ENCODE data around the gene ELN. TPM values are rescaled to one million over a fixed set of nuclear protein-coding genes. Genes with fewer than 3 reads are reported as not detected.

Gene ELN
- polyA plus RNA-seq, 4 donors = 63.7 to 549 (median 104) TPM

DNA sequence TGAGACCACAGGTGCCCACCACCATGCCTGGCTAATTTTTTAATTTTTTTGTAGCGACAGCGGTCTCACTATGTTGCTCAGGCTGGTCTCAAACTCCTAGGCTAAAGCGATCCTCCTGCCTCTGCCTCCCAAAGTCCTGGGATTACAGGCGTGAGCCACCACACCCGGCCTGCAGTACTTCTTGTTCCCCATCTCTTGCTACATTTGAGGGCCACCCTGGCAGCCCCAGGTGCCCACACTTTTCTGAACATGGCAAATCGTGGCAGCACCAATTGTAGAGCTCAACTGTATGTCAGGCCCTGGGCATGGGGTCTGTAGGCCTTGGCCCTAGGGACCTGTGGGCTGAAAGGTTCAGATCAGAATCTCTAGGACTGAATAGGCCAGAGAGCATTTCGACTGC is 30.5 kb downstream of the ELN start:
- DNase-seq (ENCODE audit: low read depth in 4 of 4, low spot score in 3 of 4) = no peak

DNA sequence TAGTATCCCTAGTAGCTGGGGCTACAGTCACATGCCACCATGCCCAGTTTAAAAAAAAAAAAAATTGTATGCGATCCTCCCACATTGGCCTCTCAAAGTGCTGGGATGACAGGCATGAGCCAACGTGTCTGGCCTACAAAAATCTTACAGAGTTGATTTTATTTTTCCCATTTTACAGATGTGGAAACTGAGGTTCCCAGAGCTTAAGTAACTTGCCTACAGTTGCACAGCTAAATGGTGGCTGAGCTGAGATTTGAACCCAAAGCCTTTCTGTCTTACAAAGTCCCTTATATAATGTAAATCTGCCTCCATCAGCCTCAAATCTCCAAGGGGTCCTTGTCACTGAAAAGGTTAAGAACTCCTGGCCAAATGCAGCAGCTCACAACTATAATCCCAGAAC is 31.1 kb downstream of the ELN start:
- DNase-seq (ENCODE audit: low read depth in 4 of 4, low spot score in 3 of 4) = no peak

DNA sequence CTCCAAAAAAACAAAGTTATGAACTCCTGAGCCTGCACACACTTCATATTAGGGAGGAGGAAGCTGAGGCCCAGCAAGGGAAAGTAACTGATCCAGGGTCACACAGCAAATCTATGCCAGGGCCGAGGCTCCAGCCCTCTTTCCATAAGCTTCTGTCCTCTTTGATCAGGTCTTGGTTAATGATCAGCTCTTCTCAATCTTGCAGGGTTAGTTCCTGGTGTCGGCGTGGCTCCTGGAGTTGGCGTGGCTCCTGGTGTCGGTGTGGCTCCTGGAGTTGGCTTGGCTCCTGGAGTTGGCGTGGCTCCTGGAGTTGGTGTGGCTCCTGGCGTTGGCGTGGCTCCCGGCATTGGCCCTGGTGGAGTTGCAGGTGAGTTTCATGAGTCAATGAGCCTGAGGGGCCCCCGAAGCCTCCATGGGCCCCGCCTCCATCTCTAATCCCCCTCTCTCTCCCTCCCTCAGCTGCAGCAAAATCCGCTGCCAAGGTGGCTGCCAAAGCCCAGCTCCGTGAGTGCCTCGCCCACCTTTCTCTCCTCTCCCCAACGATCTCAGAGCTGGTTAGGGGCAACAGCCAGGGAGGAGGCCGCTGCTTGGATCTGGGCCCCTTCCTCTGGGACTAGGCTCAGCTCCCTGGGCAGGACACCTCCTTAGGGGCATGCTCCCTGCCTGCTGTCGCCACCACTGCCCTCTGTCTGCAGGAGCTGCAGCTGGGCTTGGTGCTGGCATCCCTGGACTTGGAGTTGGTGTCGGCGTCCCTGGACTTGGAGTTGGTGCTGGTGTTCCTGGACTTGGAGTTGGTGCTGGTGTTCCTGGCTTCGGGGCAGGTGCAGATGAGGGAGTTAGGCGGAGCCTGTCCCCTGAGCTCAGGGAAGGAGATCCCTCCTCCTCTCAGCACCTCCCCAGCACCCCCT is 32.0 kb downstream of the ELN start:
- DNase-seq (ENCODE audit: low read depth in 4 of 4, low spot score in 3 of 4) = no peak

DNA sequence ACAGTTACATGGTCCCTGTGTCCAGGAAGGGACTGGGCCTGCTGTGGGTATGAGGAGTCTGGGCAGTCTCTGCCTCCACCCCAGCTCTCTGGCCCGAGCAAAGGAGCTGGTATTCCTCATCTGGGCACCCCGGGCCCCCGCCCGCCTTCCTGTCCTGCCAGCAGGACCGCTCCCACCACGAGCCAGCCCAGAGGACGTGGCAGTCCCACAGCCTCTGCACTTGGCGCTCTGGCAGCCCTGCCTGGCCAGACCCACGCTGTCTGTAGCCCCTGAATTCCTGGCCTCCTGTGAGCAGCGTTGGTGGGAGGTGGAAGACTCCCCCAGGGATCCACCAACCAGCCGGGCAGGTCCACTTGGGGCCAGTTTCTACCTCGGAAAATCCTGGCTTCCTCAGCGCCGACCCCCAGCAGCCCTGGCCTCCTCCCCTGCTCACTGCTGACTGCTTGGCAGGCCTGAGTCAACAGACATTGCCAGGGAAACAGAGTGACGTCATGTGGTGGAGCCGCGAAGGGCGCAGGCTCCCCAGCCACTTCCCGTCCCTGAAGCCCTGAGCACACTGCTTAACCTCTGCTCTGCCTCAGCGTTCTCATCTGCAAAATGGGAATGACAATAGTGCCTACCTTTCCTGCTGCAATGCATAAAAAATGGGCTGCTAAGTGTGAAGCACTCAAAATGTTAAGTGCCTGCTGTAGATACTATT is 34.0 kb downstream of the ELN start:
- no peak for DNase-seq (ENCODE audit: low read depth in 4 of 4, low spot score in 3 of 4)

DNA sequence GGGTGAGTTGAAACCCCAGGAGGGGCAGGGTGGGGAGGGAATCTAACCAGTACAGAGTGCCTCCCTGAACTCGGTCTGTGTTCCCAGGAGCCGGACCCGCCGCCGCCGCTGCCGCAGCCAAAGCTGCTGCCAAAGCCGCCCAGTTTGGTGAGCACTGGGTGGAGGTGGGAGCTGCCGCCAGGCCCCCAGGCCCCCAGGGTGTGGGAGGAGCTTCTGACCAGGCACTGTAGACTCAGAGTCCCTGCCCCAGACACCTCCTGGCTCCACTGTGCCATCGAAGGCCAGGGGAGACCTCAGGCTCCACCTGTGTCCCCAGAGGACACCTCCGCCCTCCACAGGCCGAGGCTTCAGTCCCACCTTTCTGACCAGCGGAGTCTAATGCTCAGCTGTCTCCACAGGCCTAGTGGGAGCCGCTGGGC is 35.3 kb downstream of the ELN start:
- DNase-seq (ENCODE audit: low read depth in 4 of 4, low spot score in 3 of 4) = no peak

DNA sequence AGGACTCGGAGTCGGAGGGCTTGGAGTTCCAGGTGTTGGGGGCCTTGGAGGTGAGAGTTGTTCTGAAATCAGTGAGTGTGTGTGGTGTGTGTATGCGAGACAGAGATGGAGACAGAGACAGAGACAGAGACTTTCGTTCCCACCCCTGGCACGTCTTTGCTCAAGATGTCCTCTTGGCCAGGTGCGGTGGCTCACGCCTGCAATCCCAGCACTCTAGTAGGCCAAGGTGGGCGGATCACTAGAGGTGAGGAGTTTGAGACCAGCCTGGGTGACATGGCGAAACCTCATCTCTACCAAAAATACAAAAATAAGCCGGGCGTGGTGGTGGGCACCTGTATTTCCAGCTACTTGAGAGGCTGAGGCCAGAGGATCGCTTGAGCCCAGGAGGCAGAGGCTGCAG is 35.7 kb downstream of the ELN start:
- DNase-seq (ENCODE audit: low read depth in 4 of 4, low spot score in 3 of 4) = no peak

DNA sequence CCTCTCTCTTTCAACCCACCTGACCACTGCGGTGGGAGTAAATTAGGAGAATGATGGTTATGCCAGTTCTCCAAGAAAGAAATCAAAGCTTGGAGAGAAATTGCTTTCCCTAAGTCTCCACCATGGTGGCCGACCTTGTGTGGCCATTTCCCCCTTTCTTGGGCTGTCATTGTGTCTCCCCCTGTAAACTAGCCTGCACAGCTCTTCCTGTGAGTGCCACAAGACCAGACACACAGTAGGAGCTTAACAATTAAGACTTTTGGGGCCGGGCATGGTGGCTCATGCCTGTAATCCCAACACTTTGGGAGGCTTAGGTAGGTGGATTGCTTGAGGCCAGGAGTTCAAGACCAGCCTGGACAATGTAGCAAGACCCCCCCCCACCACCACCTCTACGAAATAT is 36.7 kb downstream of the ELN start:
- no peak for DNase-seq (ENCODE audit: low read depth in 4 of 4, low spot score in 3 of 4)

DNA sequence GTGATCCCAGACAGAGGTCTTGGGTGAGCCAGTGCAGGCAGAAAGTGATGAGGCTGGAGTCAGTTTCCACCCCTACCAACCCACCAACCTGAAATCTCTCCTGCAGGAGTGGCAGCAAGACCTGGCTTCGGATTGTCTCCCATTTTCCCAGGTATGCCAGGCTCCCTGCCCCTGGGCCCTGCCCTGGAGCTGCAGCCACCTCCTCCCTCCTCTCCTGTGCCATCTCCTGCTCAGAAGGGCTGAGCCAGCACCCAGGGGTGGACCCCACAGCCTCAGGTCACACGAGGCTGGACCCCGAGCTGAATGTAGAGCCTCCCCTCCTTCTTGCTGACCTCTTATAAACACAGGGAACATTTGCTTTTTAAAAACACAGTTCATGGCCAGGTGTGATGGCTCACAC is 38.7 kb downstream of the ELN start:
- no peak for DNase-seq (ENCODE audit: low read depth in 4 of 4, low spot score in 3 of 4)

DNA sequence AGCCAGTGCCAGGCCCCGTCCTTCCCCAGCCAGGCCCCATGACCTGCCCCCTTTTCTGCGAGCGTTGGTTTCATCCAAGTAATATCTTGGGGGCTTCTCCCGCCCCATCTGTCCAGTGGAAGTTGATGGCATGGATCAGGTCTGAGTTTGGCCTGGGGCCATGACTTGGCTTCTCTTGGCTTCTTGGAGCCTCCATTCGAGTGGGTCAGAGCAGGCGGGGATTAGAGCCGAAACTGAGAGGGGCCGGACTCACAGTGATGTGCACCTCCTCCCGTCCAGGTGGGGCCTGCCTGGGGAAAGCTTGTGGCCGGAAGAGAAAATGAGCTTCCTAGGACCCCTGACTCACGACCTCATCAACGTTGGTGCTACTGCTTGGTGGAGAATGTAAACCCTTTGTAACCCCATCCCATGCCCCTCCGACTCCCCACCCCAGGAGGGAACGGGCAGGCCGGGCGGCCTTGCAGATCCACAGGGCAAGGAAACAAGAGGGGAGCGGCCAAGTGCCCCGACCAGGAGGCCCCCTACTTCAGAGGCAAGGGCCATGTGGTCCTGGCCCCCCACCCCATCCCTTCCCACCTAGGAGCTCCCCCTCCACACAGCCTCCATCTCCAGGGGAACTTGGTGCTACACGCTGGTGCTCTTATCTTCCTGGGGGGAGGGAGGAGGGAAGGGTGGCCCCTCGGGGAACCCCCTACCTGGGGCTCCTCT is 40.6 kb downstream of the ELN start:
- DNase-seq (ENCODE audit: low read depth in 4 of 4, low spot score in 3 of 4) = no peak

DNA sequence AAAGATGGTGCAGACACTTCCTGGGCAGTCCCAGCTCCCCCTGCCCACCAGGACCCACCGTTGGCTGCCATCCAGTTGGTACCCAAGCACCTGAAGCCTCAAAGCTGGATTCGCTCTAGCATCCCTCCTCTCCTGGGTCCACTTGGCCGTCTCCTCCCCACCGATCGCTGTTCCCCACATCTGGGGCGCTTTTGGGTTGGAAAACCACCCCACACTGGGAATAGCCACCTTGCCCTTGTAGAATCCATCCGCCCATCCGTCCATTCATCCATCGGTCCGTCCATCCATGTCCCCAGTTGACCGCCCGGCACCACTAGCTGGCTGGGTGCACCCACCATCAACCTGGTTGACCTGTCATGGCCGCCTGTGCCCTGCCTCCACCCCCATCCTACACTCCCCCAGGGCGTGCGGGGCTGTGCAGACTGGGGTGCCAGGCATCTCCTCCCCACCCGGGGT is 41.1 kb downstream of the ELN start:
- no peak for DNase-seq (ENCODE audit: low read depth in 4 of 4, low spot score in 3 of 4)

DNA sequence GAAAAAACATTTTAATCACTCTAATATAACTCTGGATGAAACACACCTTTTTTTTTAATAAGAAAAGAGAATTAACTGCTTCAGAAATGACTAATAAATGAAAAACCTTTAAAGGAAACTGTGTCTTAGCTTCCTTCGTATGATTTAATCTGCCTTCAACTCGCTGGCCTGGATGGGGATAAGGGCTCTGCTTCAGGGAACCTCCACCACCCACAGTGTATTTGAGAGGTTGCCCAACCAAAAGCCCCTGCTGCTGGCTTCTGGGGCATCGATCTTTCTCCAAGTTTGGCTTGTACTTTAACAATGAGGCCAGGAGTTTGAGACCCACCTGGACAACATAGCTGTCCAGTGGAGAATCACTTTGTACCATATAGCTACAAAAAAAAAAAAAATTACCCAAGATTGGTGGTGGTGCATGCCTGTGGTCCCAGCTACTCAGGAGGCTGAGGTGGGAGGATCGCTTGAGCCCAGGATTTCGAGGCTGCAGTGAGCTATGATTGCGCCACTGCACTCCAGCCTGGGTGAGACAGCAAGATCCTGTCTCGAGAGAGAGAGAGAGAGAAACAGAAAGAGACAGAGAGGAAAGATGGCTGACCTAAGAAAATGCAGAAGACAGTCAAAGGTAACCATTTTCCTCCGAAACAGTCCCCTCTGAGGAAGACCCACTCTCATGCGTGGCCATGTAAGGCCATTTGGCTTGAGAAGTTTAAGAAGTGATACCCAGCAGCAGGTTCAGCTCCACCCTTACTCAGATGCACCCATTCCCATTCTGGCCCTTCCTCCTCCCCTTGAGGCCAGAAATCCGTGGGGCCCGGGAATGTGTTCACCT is 42.0 kb downstream of the ELN start:
- no peak for DNase-seq (ENCODE audit: low read depth in 4 of 4, low spot score in 3 of 4)

DNA sequence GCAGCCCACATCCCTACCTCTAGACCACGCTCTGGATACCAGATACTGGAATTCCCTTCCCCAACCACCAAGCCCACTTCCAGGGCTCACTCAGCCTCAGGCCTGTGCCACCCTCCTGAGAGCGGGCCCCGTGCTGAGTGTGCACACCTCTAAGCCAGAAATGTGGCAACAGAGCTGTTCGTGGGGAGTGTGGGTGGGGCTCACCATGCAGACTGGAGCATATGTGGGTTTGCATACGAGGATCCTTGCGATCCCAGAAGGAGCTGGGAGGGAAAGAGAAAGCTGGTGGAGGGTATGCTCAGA is 42.6 kb downstream of the ELN start:
- no peak for DNase-seq (ENCODE audit: low read depth in 4 of 4, low spot score in 3 of 4)

DNA sequence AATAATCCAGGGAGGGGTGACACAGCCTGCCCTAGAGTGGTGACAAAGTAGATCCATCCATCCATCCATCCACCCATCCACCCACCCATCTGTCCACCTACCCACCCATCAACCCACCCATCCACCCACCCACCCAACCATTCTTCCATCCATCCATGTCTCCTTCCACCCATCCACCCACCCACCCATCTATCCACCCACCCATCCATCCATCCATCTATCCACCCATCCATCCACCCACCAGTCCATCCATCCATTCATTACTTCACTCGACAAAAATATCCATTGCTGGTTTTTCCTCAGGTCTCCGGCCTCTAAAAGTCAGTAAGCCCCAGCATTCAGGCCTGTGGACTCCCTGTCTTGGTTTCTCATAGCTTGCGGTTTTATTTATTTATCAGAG is 43.1 kb downstream of the ELN start:
- DNase-seq (ENCODE audit: low read depth in 4 of 4, low spot score in 3 of 4) = no peak

DNA sequence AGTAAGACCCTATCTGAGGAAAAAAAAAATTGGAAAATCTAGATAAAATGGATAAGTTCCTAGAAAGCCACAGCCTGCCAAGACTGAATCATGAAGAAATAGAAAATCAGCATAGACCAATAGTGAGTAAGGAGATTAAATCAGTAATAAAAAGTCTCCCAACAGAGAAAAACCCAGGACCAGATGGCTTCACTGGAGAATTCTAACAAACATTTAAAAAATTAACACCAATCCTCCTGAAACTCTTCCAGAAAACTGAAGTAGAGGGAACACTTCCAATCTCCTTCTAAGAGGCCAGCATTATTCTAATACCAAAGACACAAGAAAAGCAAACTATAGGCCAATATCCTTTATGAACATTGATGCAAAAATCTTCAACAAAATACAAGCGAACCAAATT is 46.8 kb downstream of the ELN start:
- DNase-seq (ENCODE audit: low read depth in 4 of 4, low spot score in 3 of 4) = no peak

DNA sequence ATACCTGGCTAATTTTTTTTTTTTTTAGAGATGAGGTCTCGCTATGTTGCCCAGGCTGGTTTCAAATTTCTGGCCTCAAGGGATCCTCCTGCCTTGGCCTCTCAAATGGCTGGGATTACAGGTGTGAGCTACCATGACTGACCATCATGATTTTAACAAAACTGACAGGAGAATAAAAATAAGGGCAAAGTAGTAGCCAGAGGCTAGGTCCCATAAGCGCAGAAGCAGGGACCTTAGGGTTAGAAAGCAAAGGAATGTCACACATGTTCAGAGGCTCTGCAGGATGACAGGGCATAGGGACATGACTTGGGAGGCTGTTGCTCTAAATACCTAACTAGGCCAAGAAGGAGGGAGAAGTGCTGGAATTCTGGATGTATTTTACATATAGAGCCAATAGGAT is 50.5 kb downstream of the ELN start:
- DNase-seq (ENCODE audit: low read depth in 4 of 4, low spot score in 3 of 4) = no peak

DNA sequence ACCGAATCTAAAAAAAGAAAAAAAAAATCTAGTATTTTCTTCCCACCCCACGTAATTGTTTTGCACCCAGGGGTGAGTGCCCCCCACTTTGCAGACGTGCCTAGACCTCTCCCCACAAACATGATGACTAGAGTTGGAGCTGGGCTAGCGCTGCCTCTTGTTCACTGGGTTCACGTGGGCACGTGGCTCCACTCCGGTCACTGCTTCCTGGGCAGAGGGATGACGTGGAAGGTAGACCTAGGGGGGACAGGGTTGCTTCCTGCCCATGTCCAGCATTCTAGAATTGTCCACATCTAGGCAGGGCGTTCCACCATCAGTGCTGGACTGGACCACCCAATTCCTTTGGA is 54.8 kb downstream of the ELN start:
- DNase-seq (ENCODE audit: low read depth in 4 of 4, low spot score in 3 of 4) = no peak

DNA sequence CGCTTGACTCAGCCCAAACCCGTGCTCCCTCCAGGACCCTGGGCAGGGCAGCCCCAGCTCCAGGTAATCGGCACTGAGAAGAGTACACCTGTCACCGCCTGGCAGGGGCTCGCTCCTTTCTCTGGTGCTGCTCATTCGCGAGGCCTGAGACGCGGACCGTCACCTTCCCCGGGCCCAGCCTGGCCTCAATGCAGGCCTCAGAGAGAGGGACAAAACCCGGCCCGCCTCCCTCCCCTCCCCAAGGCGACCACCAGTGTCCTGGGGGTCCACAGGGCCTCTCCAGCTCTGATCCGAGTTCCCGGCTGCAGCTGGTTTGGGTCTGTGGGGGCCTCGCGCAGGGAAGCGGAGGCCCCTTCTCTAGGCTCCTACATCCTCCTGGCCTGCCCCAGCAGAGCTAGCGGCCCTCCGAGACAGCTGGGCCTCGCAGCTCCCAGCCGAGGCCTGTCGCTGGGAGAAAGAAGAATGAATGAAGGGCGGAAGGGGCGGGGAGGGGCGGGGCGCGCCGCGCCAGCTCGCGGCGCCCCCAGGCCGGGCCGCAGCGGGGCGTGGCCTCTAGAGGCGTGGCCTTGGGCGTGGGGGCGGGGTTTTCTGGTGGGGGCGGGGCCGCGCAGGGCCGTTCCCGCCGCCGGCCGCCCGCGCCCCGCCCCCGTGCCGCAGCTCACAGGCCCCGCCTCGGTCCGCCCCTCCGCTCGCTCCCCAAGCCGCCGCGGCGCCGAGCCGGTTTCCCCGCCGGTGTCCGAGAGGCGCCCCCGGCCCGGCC is 55.3 kb downstream of the ELN start, which contains the start of gene LIMK1:
Gene LIMK1 (plus strand): TSS at position 688 of the 760 bp plus-strand sequence. CDS start 187 bp downstream, outside the sequence.
- DNase-seq (ENCODE audit: low read depth in 4 of 4, low spot score in 3 of 4) = peak; percentile 73 to 80 (median 76)

DNA sequence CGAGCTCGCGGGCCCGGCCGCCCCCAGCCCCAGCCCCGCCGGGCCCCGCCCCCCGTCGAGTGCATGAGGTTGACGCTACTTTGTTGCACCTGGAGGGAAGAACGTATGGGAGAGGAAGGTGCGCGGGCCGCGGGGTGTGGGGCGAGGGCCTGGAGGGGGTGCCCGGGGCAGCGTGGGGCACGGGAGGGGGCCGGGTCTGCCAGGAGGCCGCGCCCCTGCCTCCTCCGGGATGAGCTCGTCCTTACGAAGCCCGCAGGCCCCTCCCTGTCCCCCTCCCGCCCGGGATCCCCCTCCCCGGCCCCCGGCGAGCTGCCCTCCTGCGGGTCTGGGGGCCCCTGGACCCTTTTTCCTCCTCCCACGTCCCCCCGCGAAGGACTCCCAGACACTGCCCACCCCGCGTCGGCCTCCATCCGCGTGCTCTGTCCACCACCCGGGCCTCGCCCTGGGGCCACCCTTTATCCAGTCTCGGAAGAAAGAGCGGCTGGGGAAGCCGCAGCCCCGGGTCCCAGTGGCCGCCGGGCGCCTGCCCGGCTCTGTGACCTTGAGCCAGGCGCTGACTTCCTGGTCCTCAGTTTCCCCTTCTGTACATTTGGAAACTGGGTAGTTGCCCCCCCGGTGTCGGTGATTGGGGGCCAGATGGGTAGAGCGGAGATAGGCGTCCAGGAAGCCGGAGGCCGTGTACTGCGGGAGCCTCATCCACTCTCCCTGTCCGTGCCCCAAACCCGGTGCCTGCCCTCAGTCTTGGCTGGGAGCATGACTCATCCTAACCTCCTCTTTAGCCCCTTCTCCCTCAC is 56.2 kb downstream of the ELN start:
- DNase-seq (ENCODE audit: low read depth in 4 of 4, low spot score in 3 of 4) = no peak

Data from left renal pelvis (tissue), 4 donors.